ENCODE measurements around the gene ALDH1B1.

ALDH1B1 gene

GRCh38 chr9:38417003-38417945 is 24.8 kb downstream of the ALDH1B1 start:
- DNase-seq: no peak

- no peak for DNase-seq
These were observed 25.9 kb downstream of the ALDH1B1 start for GRCh38 chr9:38418366-38418765.

- no peak for DNase-seq
These were observed 26.7 kb downstream of the ALDH1B1 start for GRCh38 chr9:38419181-38419580.

- no peak for DNase-seq
These were observed 29.2 kb downstream of the ALDH1B1 start for GRCh38 chr9:38421498-38422211.

DNA sequence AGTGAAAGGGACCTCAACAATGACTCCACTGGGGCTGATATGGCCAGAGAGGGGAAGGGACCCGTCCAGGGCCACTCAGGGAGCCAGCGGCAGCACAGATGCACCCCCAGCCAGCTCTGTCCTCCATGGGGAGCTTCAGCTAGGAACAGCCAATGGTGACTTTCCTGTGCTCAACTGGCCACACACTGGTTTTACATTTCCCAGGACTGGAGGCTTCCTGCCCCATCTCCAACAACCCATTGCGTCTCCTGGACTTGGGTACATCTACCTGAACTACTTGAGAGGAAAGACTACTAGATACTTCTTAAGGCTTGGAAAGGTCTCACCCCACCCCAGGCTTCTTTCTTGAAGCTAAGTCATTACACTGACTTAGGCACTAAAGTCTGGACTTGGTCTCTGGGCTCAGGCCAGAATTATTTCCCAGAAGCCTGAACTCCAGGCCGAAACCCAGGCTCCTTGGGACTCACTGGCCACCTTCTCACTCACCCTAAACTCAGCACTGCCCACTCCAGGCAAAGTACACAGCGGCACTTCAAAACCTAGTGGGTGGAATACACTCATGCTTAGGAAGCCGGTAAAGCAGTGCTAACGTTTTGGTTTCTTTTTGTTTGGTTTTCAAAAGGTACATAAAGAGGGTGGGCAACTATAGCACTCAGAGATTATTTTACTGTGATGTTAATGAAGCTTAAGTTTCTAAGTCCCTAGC is 30.2 kb downstream of the ALDH1B1 start:
- DNase-seq: no peak

GRCh38 chr9:38423273-38423972 is 30.9 kb downstream of the ALDH1B1 start:
- no peak for DNase-seq

- no peak for DNase-seq
These were observed 31.7 kb downstream of the ALDH1B1 start, which contains the start of gene IGFBPL1 for GRCh38 chr9:38423973-38424843. Gene IGFBPL1, minus strand, starts transcription at chr9:38424454. Its CDS starts 30 bp downstream, at chr9:38424424.

GRCh38 chr9:38424918-38425317 is 32.4 kb downstream of the ALDH1B1 start:
- no peak for DNase-seq

DNA sequence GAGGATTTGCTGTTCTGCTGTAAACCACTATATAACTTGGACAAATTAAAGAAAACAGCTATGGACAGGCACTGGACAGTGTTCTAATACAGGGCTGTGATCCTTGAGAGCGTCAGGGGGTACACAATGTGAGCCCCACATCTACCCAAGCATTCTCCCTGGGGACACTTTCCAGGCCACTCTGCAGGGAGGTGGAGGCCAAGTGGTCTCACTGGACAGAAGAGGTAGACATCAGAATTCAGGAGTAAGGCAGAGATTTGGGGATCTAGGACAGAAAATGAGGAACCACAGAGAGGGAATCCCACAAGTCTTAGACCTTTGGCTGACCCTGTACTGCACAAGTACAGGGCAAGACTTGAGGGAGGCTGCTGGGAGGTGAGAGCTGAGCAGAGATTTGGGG is 35.6 kb downstream of the ALDH1B1 start:
- DNase-seq: no peak

DNA sequence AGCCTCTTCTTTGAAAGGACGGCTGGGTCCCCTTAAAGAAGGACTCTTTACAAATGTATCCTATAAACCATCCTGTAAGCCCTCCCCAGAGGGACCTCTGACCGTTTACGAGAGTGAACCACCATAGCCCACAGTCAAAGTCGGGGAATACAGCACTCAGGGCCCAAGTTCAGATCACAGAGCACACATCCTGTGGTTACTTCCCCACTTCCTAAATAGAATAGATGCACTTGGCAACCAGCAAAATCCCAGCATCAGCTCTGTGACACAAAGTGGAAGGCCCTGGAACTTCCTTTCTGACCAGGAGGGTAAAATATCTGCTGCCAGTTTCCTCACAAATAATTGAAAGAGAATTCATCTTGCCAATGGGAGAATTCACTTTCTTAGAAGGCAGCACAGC is 38.6 kb downstream of the ALDH1B1 start:
- DNase-seq: no peak

- DNase-seq: no peak
These were observed 40.5 kb downstream of the ALDH1B1 start for GRCh38 chr9:38432922-38433510.

GRCh38 chr9:38434365-38434764 is 41.9 kb downstream of the ALDH1B1 start:
- DNase-seq: no peak

DNA sequence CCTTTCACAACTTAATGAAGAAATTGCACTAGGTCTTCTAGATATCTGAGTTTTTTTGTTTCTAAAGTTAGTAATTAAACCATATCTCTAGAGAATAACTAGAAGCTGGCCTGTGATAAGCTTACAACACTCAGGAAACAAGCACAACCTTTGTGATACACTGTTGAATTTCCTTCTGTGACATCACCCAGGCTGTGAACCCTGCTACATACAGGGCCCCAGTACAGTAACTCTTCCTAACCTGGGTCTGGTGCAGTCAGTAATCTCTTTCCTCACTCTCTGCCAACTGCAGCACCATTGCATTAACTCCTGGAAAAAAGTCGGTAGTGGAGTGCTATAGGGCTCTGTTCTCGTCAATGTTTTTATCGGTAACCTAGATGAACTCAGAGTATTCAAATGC is 42.4 kb downstream of the ALDH1B1 start:
- DNase-seq: no peak

GRCh38 chr9:38435521-38435920 is 43.0 kb downstream of the ALDH1B1 start:
- no peak for DNase-seq

DNA sequence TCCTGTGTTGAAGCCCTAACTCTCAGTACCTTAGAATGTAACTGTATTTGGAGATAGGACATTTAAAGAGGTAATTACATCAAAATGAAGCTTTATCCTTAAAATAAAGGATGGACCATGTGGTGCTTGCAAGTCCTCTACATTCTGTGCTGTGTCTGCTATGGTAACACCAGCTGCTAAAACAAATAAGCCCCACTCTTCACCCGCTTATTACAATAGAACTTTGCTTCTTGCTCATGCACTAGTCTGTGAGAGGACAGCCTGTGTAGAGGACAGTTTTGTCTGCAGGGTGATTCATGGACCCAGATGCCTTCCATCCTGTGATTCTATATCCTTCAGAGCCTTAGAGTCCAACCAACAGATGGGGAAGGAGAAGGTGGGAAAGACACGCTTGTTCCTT is 44.2 kb downstream of the ALDH1B1 start:
- DNase-seq: no peak

GRCh38 chr9:38437193-38437823 is 44.8 kb downstream of the ALDH1B1 start:
- no peak for DNase-seq

GRCh38 chr9:38439291-38439915 is 46.9 kb downstream of the ALDH1B1 start:
- no peak for DNase-seq

DNA sequence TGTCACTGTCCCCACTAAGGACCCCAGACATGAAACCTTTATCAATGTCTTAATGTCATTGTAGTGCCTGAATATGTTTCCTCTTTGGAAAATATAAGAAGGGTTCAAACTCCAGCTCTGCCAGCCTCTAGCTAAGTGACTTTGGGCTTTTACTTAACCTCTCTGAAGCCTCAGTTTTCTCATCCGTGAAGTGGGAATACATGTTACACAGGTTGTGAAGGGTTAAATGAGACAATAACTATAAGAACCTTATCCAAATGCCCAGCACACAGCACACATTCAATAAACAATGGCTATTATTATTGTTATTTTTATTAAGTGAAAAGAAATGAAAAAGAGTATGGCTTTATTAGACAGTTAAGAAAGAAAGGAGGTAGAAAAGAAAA is 47.4 kb downstream of the ALDH1B1 start:
- DNase-seq: no peak

DNA sequence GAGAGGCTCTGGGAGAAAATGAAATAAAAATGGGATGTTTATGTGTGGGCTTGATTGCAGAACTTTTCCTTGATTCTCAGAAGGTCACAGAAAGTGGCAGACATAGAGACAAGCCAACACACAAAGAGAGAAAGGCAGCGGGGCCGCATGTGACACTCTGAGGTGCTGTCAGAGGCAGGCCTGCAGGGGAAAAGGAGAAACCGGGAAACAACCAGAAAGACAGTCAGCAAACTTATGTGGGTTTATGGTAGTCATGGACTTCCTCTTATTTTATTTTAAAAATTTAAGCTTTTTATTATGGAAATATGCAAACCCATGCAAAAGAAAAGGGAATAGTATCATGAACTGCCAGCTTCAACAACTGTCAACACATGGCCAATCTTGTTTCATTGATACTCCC is 48.0 kb downstream of the ALDH1B1 start:
- DNase-seq: no peak

Measured in central memory CD4-positive, alpha-beta T cell (primary cell).